Tibial nerve (tissue), 4 donors: Measurements from ENCODE around the gene TMEM187. TPM values are rescaled to one million over a fixed set of nuclear protein-coding genes. Genes with fewer than 3 reads are reported as not detected.
"Not testable (repeated sequence)": the region's sequence is repeated elsewhere in the genome, so short reads cannot be mapped to it uniquely, and the experiment has no call there.

Experiments
- DNase-seq, 2 donors: peaks; one replicate each; pipeline ENCODE4 v3.0.0-alpha.2; 2019; ENCODE audit warnings: low spot score in 2 of 2
- H3K27ac ChIP-seq, 4 donors: fragments of 200-600 bp; sonication (generic) in 3 of 4; one replicate each; pipeline ENCODE4 v1.5.1; 2017 to 2019; ENCODE audit warnings: mild to moderate bottlenecking in 1 of 4
- H3K27me3 ChIP-seq, 2 donors: fragments of 200-600 bp; sonication (generic) in 1 of 2; one replicate each; pipeline versions ENCODE4 v1.5.1 to v1.6.0; 2017 to 2019
- H3K36me3 ChIP-seq, 3 donors: fragments of 200-600 bp; sonication (generic); one replicate each; pipeline ENCODE4 v1.5.1; 2018 to 2019
- H3K4me1 ChIP-seq, 4 donors: fragments of 200-600 bp; sonication (generic) in 3 of 4; one replicate each; pipeline ENCODE4 v1.5.1; 2017 to 2019
- H3K4me3 ChIP-seq, 4 donors: fragments of 200-600 bp; sonication (generic) in 3 of 4; one replicate each; pipeline ENCODE4 v1.5.1; 2017 to 2019; ENCODE audit warnings: mild to moderate bottlenecking in 1 of 4, moderate library complexity in 1 of 4
- H3K9me3 ChIP-seq, 4 donors: fragments of 200-600 bp; sonication (generic) in 3 of 4; one replicate each; pipeline ENCODE4 v1.5.1; 2017 to 2019
- CTCF ChIP-seq, 5 experiments: fragments of 200-600 bp in 3 of 5; fragments of 450-650 bp in 2 of 5; sonication (generic) in 3 of 5; IDR thresholded peaks; one replicate each; pipeline ENCODE4 v1.5.1; 2016 to 2019; ENCODE audit warnings: antibody characterized with exemption in 5 of 5, mild to moderate bottlenecking in 3 of 5, moderate library complexity in 2 of 5
- EP300 ChIP-seq, 2 donors: sonication (generic); formaldehyde crosslinking; IDR thresholded peaks; one replicate each; pipeline ENCODE4 v1.6.1; 2017; ENCODE audit warnings: antibody characterized with exemption in 2 of 2, mild to moderate bottlenecking in 1 of 2
- POLR2A ChIP-seq, 2 donors: fragments of 450-650 bp; IDR thresholded peaks; one replicate each; pipeline ENCODE4 v1.6.1; 2017; ENCODE audit warnings: antibody characterized with exemption in 2 of 2, mild to moderate bottlenecking in 2 of 2, moderate library complexity in 2 of 2
- WGBS, 2 donors: methylation state at CpG; one replicate each; pipeline ENCODE4 v1.1.5; 2018; 5-methylcytosine and 5-hydroxymethylcytosine counted together
- total RNA-seq, 4 donors: library from RNA; depleted of rRNA; stranded (reverse); fragments of >200 nt; gene quantifications; one replicate each; pipeline ENCODE4 v1.1.0, GENCODE V29; 2016

Gene TMEM187
- total RNA-seq, 4 donors from 2014 or later = 4.2 to 16.4 (median 9.6) TPM

DNA sequence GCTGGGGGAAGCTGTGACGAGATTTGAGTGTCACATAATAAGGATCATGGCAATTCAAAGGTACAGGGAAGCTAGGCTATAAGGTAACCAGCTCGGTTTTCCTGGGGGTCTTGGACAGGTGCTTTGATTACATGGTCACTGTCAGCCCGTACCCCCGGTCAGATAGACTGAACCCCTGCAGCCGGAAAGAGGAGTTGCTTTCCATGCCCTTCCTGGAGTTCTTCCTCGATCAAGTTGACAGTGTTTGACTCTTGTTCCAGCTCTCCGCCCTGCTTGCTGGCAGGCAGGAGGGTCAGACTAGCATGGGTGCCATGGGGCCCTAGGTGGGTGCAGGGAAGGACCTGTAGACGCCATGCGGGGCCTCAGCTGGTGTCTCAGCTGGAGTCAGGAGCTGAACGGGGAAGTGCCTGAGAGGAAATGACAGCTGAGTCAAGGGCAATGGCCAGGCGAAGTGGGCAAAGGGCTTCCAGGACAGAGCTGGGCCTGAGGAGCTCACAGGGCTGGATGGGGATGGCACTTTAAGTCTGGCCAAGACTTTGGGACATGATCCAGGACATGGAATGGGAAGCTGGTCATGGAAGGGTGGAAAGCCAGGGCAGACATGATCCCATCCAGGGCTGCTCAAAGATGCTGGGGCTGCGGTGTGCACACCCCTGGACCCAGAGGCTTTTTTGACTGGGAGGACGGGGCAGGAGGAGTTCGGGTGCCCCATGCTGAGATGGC is 1.6 kb downstream of the TMEM187 start:
- peaks cover 0 to 22% (median 4%) of the 10 kb centered on the region in 4 donors for H3K4me1 ChIP-seq
- no peaks in the 10 kb centered on the region for H3K36me3 ChIP-seq
- H3K4me3 ChIP-seq = no peak overlapping the region
- DNase-seq = no peak
- no peaks in the 10 kb centered on the region for H3K27me3 ChIP-seq
- 65 to 74% methylated on average over 13 of the region's 14 CpGs for WGBS, 2 donors
- TF ChIP-seq POLR2A (IDR thresholded peaks at IDR 0.05) (no peak), CTCF (IDR thresholded peaks at IDR 0.05) (no peak), EP300 (IDR thresholded peaks at IDR 0.05) (no peak)
- peak overlapping the region; percentile 91 to 98 (median 96) for H3K27ac ChIP-seq
- no peaks in the 10 kb centered on the region for H3K9me3 ChIP-seq

- DNase-seq = no peak
- Histone ChIP-seq H3K4me3 (no peak overlapping the region), H3K27ac (peak overlapping the region in 3 of 4 donors; percentile 91 to 98 (median 96)), H3K9me3 (no peaks in the 10 kb centered on the region), H3K36me3 (no peaks in the 10 kb centered on the region), H3K4me1 (peaks cover 0 to 17% (median 2%) of the 10 kb centered on the region in 4 donors), H3K27me3 (no peaks in the 10 kb centered on the region)
- WGBS, 2 donors = 63 to 76% methylated on average over 3 of the region's 3 CpGs
- TF ChIP-seq POLR2A (IDR thresholded peaks at IDR 0.05) = no peak
- no peak for TF ChIP-seq EP300 (IDR thresholded peaks at IDR 0.05)
- no peak for TF ChIP-seq CTCF (IDR thresholded peaks at IDR 0.05)
Measured at GRCh38 chrX:153974726-153975286, 2.3 kb downstream of the TMEM187 start.

- Histone ChIP-seq H3K27ac (peak overlapping the region in 2 of 4 donors; percentile 78 to 84), H3K4me1 (peaks cover 0 to 29% (median 9%) of the 10 kb centered on the region in 4 donors)
- WGBS, 2 donors = 75 to 83% methylated on average over 8 to 10 of the region's 10 CpGs
Measured at GRCh38 chrX:153980394-153980793, 7.8 kb downstream of the TMEM187 start.

DNA sequence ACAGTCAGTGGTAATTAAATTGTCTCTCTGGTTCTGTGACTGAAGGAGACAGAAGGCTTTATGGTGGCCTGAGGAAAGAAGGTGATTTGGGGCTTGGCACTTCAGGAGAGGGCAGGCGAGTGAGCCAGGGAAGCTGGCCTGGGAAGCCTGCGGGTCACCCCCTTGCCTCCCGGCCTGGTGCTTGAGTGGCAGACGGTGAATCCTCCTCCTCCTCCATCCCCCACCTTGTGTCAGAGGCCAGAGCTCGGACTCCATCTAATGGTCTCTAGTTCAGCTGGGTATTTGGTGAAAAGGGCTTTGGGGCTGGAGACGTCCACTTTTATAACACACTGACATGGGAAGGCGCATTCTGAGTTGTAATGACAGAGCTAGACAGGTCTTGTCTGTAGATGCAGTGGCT is 8.7 kb downstream of the TMEM187 start:
- Histone ChIP-seq H3K27ac (peak overlapping the region; percentile 61 to 84 (median 72)), H3K36me3 (no peaks in the 10 kb centered on the region), H3K4me3 (no peak overlapping the region), H3K4me1 (peaks cover 0 to 33% (median 9%) of the 10 kb centered on the region in 4 donors), H3K9me3 (no peaks in the 10 kb centered on the region), H3K27me3 (peaks cover 0 to 3% of the 10 kb centered on the region in 2 donors)
- no peak for TF ChIP-seq CTCF (IDR thresholded peaks at IDR 0.05)
- no peak for TF ChIP-seq EP300 (IDR thresholded peaks at IDR 0.05)
- no peak for TF ChIP-seq POLR2A (IDR thresholded peaks at IDR 0.05)
- no peak for DNase-seq
- WGBS, 2 donors = 59 to 78% methylated on average over 7 of the region's 7 CpGs

More at GRCh38 chrX:153980394-153980793, 7.8 kb downstream of the TMEM187 start:
- not testable (repeated sequence) for H3K27me3 ChIP-seq, H3K4me3 ChIP-seq, H3K36me3 ChIP-seq, DNase-seq, H3K9me3 ChIP-seq

DNA sequence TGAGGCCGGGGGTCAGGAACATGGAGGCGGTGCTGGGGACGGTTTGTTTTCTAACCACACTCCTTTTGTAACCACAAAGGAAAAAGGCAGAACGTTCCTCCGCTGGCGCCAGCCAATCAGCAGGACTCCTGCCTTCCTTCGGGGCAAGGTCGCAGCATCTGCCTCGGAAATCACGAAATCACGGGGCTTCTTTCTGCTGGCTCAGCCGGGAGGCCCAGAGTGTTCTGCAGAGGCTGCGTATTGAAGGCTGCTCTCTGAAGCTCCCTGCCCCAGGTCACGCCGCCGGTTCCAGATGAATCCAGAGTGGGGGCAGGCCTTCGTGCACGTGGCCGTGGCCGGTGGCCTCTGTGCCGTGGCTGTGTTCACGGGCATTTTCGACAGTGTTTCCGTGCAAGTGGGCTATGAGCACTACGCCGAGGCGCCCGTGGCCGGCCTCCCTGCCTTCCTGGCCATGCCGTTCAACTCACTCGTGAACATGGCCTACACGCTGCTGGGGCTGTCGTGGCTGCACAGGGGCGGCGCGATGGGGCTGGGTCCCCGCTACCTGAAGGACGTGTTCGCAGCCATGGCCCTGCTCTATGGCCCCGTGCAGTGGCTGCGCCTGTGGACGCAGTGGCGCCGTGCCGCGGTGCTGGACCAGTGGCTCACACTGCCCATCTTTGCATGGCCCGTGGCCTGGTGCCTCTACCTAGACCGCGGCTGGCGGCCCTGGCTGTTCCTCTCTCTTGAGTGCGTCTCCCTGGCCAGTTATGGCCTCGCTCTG is 9.4 kb downstream of the TMEM187 start:
- no peak for TF ChIP-seq POLR2A (IDR thresholded peaks at IDR 0.05)
- TF ChIP-seq EP300 (IDR thresholded peaks at IDR 0.05) = peak in 1 of 2 donors; percentile 54
- H3K4me1 ChIP-seq = peaks cover 0 to 33% (median 9%) of the 10 kb centered on the region in 4 donors
- peak overlapping the region; percentile 61 to 84 (median 72) for H3K27ac ChIP-seq
- no peak overlapping the region for H3K4me3 ChIP-seq
- 32 to 77% methylated on average over 3 to 46 of the region's 52 CpGs for WGBS, 2 donors
- no peaks in the 10 kb centered on the region for H3K36me3 ChIP-seq
- peaks cover 0 to 3% of the 10 kb centered on the region in 2 donors for H3K27me3 ChIP-seq
- H3K9me3 ChIP-seq = no peaks in the 10 kb centered on the region
- peak; percentile 46 to 61 for DNase-seq
